OCI-LY1 (cell line): ENCODE data around the gene COPZ1.

Source experiments
- H2AFZ ChIP-seq: fragments of 200-600 bp; sonication (generic), shearing (Covaris generic); 2 replicates; pipeline ENCODE4 v1.6.0; 2014; ENCODE audit warnings: antibody characterized with exemption, mild to moderate bottlenecking, low read length
- H3F3A ChIP-seq: fragments of 200-600 bp; sonication (generic), shearing (Covaris generic); 2 replicates; pipeline ENCODE4 v1.6.0; 2014; ENCODE audit warnings: mild to moderate bottlenecking, antibody characterized with exemption, low read length, moderate library complexity; ENCODE audit not compliant: insufficient read depth
- H3K27ac ChIP-seq: fragments of 200-600 bp; sonication (generic); 2 replicates; pipeline ENCODE4 v1.5.1; 2014; ENCODE audit warnings: low read length, mixed run types, mild to moderate bottlenecking, low read depth; ENCODE audit not compliant: poor library complexity, severe bottlenecking
- H3K27me3 ChIP-seq: fragments of 200-600 bp; sonication (generic); 2 replicates; pipeline ENCODE4 v1.6.0; 2014; ENCODE audit warnings: antibody characterized with exemption, mild to moderate bottlenecking, low read length, moderate library complexity; ENCODE audit not compliant: insufficient read depth
- H3K36me3 ChIP-seq: fragments of 200-600 bp; sonication (generic); 2 replicates; pipeline ENCODE4 v1.6.1; 2014; ENCODE audit warnings: mild to moderate bottlenecking, antibody characterized with exemption, low read length, moderate library complexity, mixed read lengths; ENCODE audit not compliant: insufficient read depth
- H3K4me1 ChIP-seq: fragments of 200-600 bp; sonication (generic); 2 replicates; pipeline ENCODE4 v1.5.1; 2014; ENCODE audit warnings: mild to moderate bottlenecking, low read length, moderate library complexity; ENCODE audit not compliant: insufficient read depth, severe bottlenecking
- H3K4me2 ChIP-seq: fragments of 200-600 bp; sonication (generic), shearing (Covaris generic); 2 replicates; pipeline ENCODE4 v1.6.1; 2014; ENCODE audit warnings: low read length
- H3K4me3 ChIP-seq: fragments of 200-600 bp; sonication (generic); 2 replicates; pipeline ENCODE4 v1.5.1; 2014; ENCODE audit warnings: low read length, low read depth, mild to moderate bottlenecking, mixed read lengths; ENCODE audit not compliant: poor library complexity, severe bottlenecking
- H3K79me2 ChIP-seq: fragments of 200-600 bp; shearing (Covaris generic); 2 replicates; pipeline ENCODE4 v1.6.1; 2016; ENCODE audit warnings: mixed run types, low read length, mixed read lengths; ENCODE audit not compliant: insufficient read depth
- H3K9ac ChIP-seq: fragments of 200-600 bp; sonication (generic), shearing (Covaris generic); 2 replicates; pipeline ENCODE4 v1.6.1; 2014; ENCODE audit warnings: mild to moderate bottlenecking, low read length, mixed read lengths
- H3K9me2 ChIP-seq: fragments of 200-600 bp; sonication (generic), shearing (Covaris generic); 2 replicates; pipeline ENCODE4 v1.6.1; 2014; ENCODE audit warnings: low read depth, mild to moderate bottlenecking, low read length, mixed read lengths
- H3K9me3 ChIP-seq: fragments of 200-600 bp; shearing (Covaris generic); 2 replicates; pipeline ENCODE4 v1.6.1; 2014; ENCODE audit warnings: low read length, mixed read lengths
- H4K20me1 ChIP-seq: fragments of 200-600 bp; sonication (generic), shearing (Covaris generic); 2 replicates; pipeline ENCODE4 v1.6.0; 2016; ENCODE audit warnings: mild to moderate bottlenecking, low read length; ENCODE audit not compliant: insufficient read depth
- CTCF ChIP-seq: fragments of 200-600 bp; sonication (generic), shearing (Covaris generic); IDR thresholded peaks from 2 replicates; pipeline ENCODE4 v1.5.1; 2017; ENCODE audit warnings: mild to moderate bottlenecking, antibody characterized with exemption, low read length, moderate library complexity, mixed read lengths
- EZH2 ChIP-seq: fragments of 200-600 bp; sonication (generic), shearing (Covaris generic); IDR thresholded peaks from 2 replicates; pipeline ENCODE4 v1.8.0; 2017; ENCODE audit warnings: borderline replicate concordance, mixed run types, mild to moderate bottlenecking, antibody characterized with exemption, low read length, moderate library complexity, mixed read lengths

The COPZ1 gene

GRCh38 chr12:54331461-54331860, 6.5 kb downstream of the COPZ1 start:
- Histone ChIP-seq H3K27me3 (no peaks in the 10 kb centered on the region), H3K36me3 (peaks cover 5% of the 10 kb centered on the region; the same call in 1 of the 2 replicates), H2AFZ (no peak overlapping the region), H3K27ac (no peak overlapping the region), H3K4me1 (peaks cover 15% of the 10 kb centered on the region), H3K79me2 (no peaks in the 10 kb centered on the region), H3K9me3 (no peaks in the 10 kb centered on the region), H3K9ac (no peak overlapping the region), H3F3A (no peaks in the 10 kb centered on the region), H3K4me3 (no peak overlapping the region), H3K4me2 (no peak overlapping the region), H4K20me1 (no peaks in the 10 kb centered on the region), H3K9me2 (no peaks in the 10 kb centered on the region)
- TF ChIP-seq EZH2 (no peak), CTCF (no peak)

- Histone ChIP-seq H3K27me3 (no peaks in the 10 kb centered on the region), H3K9me2 (no peaks in the 10 kb centered on the region), H3F3A (no peaks in the 10 kb centered on the region), H3K79me2 (no peaks in the 10 kb centered on the region), H3K9me3 (no peaks in the 10 kb centered on the region), H3K4me3 (no peak overlapping the region), H3K27ac (no peak overlapping the region), H3K4me1 (peaks cover 15% of the 10 kb centered on the region), H2AFZ (no peak overlapping the region), H4K20me1 (no peaks in the 10 kb centered on the region), H3K36me3 (peaks cover 5% of the 10 kb centered on the region; the same call in 1 of the 2 replicates), H3K9ac (no peak overlapping the region), H3K4me2 (no peak overlapping the region)
- no peak for TF ChIP-seq EZH2
- no peak for TF ChIP-seq CTCF
Measured at GRCh38 chr12:54333420-54334034, 8.6 kb downstream of the COPZ1 start.

- Histone ChIP-seq H3K36me3 (peaks cover 16% of the 10 kb centered on the region), H3K79me2 (no peaks in the 10 kb centered on the region), H3K4me1 (peaks cover 15% of the 10 kb centered on the region), H3K9me2 (no peaks in the 10 kb centered on the region), H2AFZ (no peak overlapping the region), H3K27ac (no peak overlapping the region), H3F3A (no peaks in the 10 kb centered on the region), H3K27me3 (no peaks in the 10 kb centered on the region), H3K4me2 (no peak overlapping the region), H3K4me3 (no peak overlapping the region), H4K20me1 (no peaks in the 10 kb centered on the region), H3K9me3 (no peaks in the 10 kb centered on the region), H3K9ac (no peak overlapping the region)
- TF ChIP-seq EZH2 = no peak
- TF ChIP-seq CTCF = no peak
Measured at GRCh38 chr12:54337280-54337842, 12.4 kb downstream of the COPZ1 start.
